ENCODE measurements around the gene NPEPPS. TPM values are rescaled to one million over a fixed set of nuclear protein-coding genes. Genes with fewer than 3 reads are reported as not detected.
"Not testable (repeated sequence)": the region's sequence is repeated elsewhere in the genome, so short reads cannot be mapped to it uniquely, and the experiment has no call there.

The NPEPPS gene
- polyA plus RNA-seq, 2 donors, result 110 to 115 TPM

DNA sequence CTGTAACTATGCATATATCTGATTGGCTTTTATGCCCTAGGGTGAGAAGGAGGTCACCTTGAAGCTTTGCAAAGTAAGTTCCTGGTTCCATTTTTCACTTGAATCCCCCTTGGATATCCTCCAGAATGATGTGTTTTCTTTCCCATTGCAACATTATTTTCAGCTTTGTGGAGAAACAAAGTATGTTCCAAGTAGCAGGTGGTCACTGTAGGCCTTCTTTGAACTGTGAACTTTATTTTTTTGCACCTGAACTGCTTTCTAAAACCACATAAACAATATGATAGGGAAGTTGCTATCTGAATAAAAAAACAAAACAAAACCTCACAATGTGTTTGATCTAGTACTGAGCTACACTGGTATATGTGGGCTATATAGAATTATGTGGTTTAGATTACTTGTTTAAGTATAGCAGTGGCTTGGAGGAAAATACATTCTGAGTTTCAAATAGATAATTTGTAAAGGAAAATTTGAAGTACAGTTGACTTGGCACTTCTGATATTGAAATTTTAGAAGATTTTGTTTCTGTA lies 29.7 kb downstream of the NPEPPS start:
- H3K36me3 ChIP-seq (ENCODE audit: control insufficient read depth in 2 of 2, insufficient read depth in 2 of 2, low read length in 1 of 2), result not testable (repeated sequence)

DNA sequence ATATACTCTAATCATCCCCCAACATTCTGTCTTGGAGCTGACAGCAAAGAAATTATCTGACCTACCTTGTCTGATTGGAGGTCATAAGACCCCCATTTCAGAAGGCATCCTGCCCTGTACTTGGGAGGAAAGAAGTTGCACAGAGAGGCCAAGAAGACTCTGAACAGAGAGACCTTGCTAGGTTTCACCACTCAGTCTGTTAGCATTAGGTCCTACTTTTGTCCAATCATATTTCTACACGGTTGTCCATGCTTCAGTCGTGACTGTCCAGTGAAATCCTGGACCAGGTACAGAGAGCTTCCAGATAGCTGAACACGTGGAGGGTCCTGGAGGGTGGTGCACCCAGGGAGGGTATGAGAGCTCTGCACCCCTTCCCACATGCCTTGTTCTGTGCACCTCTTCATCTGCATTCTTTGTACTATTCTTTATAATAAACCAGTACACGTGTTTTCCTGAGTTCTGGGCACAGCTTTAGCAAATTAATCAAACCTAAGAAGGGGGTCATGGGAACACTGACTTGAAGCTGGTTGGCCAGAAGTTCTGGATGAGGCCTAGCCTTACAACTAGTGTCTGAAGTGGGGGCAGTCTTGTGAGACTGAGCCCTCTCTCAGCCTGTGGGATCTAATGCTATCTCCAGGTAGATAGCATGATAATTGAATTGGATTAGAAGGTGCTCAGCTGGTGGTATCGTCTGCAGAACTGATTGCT lies 30.9 kb downstream of the NPEPPS start:
- not testable (repeated sequence) for H3K9me3 ChIP-seq (ENCODE audit: control insufficient read depth in 2 of 2, insufficient read depth in 1 of 2, low read depth in 1 of 2, low read length in 1 of 2); H3K4me1 ChIP-seq (ENCODE audit: control insufficient read depth in 2 of 2, insufficient read depth in 2 of 2, low read length in 1 of 2); H3K27me3 ChIP-seq (ENCODE audit: control insufficient read depth in 1 of 2, insufficient read depth in 2 of 2, low read length in 2 of 2); H3K27ac ChIP-seq (ENCODE audit: low read depth in 2 of 2, low read length in 1 of 2); H3K36me3 ChIP-seq (ENCODE audit: control insufficient read depth in 2 of 2, insufficient read depth in 2 of 2, low read length in 1 of 2); H3K4me3 ChIP-seq (ENCODE audit: low read depth in 1 of 2, low read length in 2 of 2)
- 64 to 67% methylated on average over 5 of the region's 5 CpGs for WGBS, 2 donors

More for the DNA sequence above, 29.7 kb downstream of the NPEPPS start:
- H3K27me3 ChIP-seq (ENCODE audit: control insufficient read depth in 1 of 2, insufficient read depth in 2 of 2, low read length in 2 of 2); H3K27ac ChIP-seq (ENCODE audit: low read depth in 2 of 2, low read length in 1 of 2); H3K4me1 ChIP-seq (ENCODE audit: control insufficient read depth in 2 of 2, insufficient read depth in 2 of 2, low read length in 1 of 2); H3K4me3 ChIP-seq (ENCODE audit: low read depth in 1 of 2, low read length in 2 of 2); H3K9me3 ChIP-seq (ENCODE audit: control insufficient read depth in 2 of 2, insufficient read depth in 1 of 2, low read depth in 1 of 2, low read length in 1 of 2): not testable (repeated sequence)

- H3K9me3 ChIP-seq (ENCODE audit: control insufficient read depth in 2 of 2, insufficient read depth in 1 of 2, low read depth in 1 of 2, low read length in 1 of 2); H3K36me3 ChIP-seq (ENCODE audit: control insufficient read depth in 2 of 2, insufficient read depth in 2 of 2, low read length in 1 of 2); H3K27ac ChIP-seq (ENCODE audit: low read depth in 2 of 2, low read length in 1 of 2); H3K27me3 ChIP-seq (ENCODE audit: control insufficient read depth in 1 of 2, insufficient read depth in 2 of 2, low read length in 2 of 2); H3K4me3 ChIP-seq (ENCODE audit: low read depth in 1 of 2, low read length in 2 of 2); H3K4me1 ChIP-seq (ENCODE audit: control insufficient read depth in 2 of 2, insufficient read depth in 2 of 2, low read length in 1 of 2): not testable (repeated sequence)
Observed at GRCh38 chr17:47562406-47562705, 31.4 kb downstream of the NPEPPS start.

DNA sequence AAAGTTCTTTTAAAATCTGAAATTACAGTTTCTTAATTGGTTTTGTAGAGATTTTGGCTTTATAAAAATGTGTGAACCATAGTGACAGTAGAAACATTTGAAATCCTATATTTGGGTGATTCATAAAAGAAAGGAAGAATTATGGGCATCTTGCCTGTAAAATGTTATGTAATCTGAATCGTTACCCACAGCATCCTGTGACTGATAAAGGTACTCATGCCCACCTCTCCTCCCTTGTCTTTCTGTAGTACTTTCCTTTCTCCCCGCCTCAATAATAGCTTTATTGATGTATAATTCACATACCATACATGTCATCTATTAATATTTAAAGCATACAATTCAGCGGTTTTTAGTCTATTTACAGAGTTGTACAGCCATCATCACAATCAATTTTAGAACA lies 36.4 kb downstream of the NPEPPS start:
- 42 to 52% methylated on average over 2 to 3 of the region's 3 CpGs for WGBS, 2 donors
- not testable (repeated sequence) for H3K4me1 ChIP-seq (ENCODE audit: control insufficient read depth in 2 of 2, insufficient read depth in 2 of 2, low read length in 1 of 2); H3K36me3 ChIP-seq (ENCODE audit: control insufficient read depth in 2 of 2, insufficient read depth in 2 of 2, low read length in 1 of 2); H3K4me3 ChIP-seq (ENCODE audit: low read depth in 1 of 2, low read length in 2 of 2); H3K27ac ChIP-seq (ENCODE audit: low read depth in 2 of 2, low read length in 1 of 2); H3K9me3 ChIP-seq (ENCODE audit: control insufficient read depth in 2 of 2, insufficient read depth in 1 of 2, low read depth in 1 of 2, low read length in 1 of 2); H3K27me3 ChIP-seq (ENCODE audit: control insufficient read depth in 1 of 2, insufficient read depth in 2 of 2, low read length in 2 of 2)

DNA sequence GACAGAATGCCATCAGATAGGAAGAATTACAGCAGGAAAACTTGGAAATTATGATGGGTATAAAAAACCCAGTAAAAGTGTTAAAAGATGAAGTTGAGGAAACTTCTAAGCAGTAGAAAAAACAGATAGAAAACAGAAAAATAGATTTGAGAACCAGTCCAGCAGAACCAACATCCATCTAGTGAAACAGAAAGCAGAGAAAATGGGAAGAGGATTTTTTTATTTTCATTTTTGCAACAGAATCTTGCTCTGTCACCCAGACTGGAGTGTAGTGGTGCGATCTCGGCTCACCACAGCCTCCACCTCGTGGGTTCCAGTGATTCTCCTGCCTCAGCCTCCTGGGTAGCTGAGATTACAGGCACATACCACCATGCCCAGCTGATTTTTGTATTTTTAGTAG lies 41.7 kb downstream of the NPEPPS start:
- not testable (repeated sequence) for H3K36me3 ChIP-seq (ENCODE audit: control insufficient read depth in 2 of 2, insufficient read depth in 2 of 2, low read length in 1 of 2); H3K27me3 ChIP-seq (ENCODE audit: control insufficient read depth in 1 of 2, insufficient read depth in 2 of 2, low read length in 2 of 2); H3K27ac ChIP-seq (ENCODE audit: low read depth in 2 of 2, low read length in 1 of 2); H3K4me1 ChIP-seq (ENCODE audit: control insufficient read depth in 2 of 2, insufficient read depth in 2 of 2, low read length in 1 of 2); H3K4me3 ChIP-seq (ENCODE audit: low read depth in 1 of 2, low read length in 2 of 2); H3K9me3 ChIP-seq (ENCODE audit: control insufficient read depth in 2 of 2, insufficient read depth in 1 of 2, low read depth in 1 of 2, low read length in 1 of 2)
- 82 to 91% methylated on average over 3 of the region's 3 CpGs for WGBS, 2 donors

- H3K9me3 ChIP-seq (ENCODE audit: control insufficient read depth in 2 of 2, insufficient read depth in 1 of 2, low read depth in 1 of 2, low read length in 1 of 2); H3K27me3 ChIP-seq (ENCODE audit: control insufficient read depth in 1 of 2, insufficient read depth in 2 of 2, low read length in 2 of 2); H3K27ac ChIP-seq (ENCODE audit: low read depth in 2 of 2, low read length in 1 of 2); H3K4me3 ChIP-seq (ENCODE audit: low read depth in 1 of 2, low read length in 2 of 2); H3K4me1 ChIP-seq (ENCODE audit: control insufficient read depth in 2 of 2, insufficient read depth in 2 of 2, low read length in 1 of 2); H3K36me3 ChIP-seq (ENCODE audit: control insufficient read depth in 2 of 2, insufficient read depth in 2 of 2, low read length in 1 of 2): not testable (repeated sequence)
- WGBS, 2 donors, result no CpG with 5 or more reads among the region's 1 CpG
Observed at GRCh38 chr17:47582416-47582815, 51.5 kb downstream of the NPEPPS start.

DNA sequence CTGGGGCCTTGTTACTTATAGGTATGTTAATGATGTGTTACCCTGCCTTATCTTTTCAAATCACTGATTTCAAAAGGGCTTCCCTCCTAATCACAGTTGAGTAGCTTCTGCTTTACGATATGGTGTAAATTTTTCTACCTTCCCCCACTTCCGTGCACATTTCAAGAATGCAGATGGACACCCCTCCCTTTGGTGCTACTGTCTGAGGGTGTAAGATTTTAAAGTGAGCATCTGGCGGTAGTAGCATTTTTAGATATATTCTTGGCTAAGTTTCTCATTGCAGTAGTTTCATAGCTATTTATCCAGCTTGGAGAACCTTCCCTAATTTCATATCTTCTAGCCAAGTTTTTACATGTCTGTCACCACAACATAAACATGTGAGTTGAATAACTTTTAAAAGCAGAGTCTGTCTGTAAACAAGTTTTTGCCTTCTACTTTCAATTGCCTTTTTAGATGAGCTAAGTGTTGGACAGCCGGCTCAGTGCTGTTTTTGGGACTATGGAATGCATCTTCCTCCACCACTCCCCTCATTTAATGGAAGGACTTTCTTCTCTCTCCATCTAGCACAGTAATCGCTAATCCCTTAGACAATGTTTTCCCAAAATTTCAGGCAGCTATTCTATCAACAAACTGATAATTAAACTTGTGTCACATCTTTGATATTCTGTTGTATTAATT lies 55.6 kb downstream of the NPEPPS start:
- H3K27ac ChIP-seq (ENCODE audit: low read depth in 2 of 2, low read length in 1 of 2); H3K27me3 ChIP-seq (ENCODE audit: control insufficient read depth in 1 of 2, insufficient read depth in 2 of 2, low read length in 2 of 2); H3K9me3 ChIP-seq (ENCODE audit: control insufficient read depth in 2 of 2, insufficient read depth in 1 of 2, low read depth in 1 of 2, low read length in 1 of 2); H3K4me3 ChIP-seq (ENCODE audit: low read depth in 1 of 2, low read length in 2 of 2); H3K36me3 ChIP-seq (ENCODE audit: control insufficient read depth in 2 of 2, insufficient read depth in 2 of 2, low read length in 1 of 2); H3K4me1 ChIP-seq (ENCODE audit: control insufficient read depth in 2 of 2, insufficient read depth in 2 of 2, low read length in 1 of 2): not testable (repeated sequence)
- 68 to 74% methylated on average over 4 of the region's 5 CpGs for WGBS, 2 donors

DNA sequence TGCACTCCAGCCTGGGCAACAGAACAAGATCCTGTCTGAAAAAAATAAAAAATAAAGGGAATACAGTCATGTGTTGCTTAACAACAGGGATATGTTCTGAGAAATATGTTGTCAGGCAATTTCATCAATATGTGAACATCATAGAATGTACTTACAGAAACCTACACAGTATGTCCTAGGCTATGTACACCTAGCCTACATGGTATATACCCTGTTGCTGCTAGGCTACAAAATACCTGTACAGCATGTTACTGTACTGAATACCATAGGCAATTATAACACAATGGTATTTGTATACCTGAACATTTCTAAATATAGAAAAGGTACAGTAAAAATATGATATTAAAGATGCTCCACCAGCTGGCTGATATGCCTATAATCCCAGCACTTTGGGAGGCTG lies 62.6 kb downstream of the NPEPPS start:
- not testable (repeated sequence) for H3K4me3 ChIP-seq (ENCODE audit: low read depth in 1 of 2, low read length in 2 of 2); H3K4me1 ChIP-seq (ENCODE audit: control insufficient read depth in 2 of 2, insufficient read depth in 2 of 2, low read length in 1 of 2); H3K9me3 ChIP-seq (ENCODE audit: control insufficient read depth in 2 of 2, insufficient read depth in 1 of 2, low read depth in 1 of 2, low read length in 1 of 2); H3K27ac ChIP-seq (ENCODE audit: low read depth in 2 of 2, low read length in 1 of 2); H3K27me3 ChIP-seq (ENCODE audit: control insufficient read depth in 1 of 2, insufficient read depth in 2 of 2, low read length in 2 of 2)
- H3K36me3 ChIP-seq (ENCODE audit: control insufficient read depth in 2 of 2, insufficient read depth in 2 of 2, low read length in 1 of 2), result peaks cover 0 to 11% of the 10 kb centered on the region in 2 donors

GRCh38 chr17:47603830-47604597 lies 73.1 kb downstream of the NPEPPS start:
- 51 to 52% methylated on average over 4 of the region's 4 CpGs for WGBS, 2 donors
- H3K27ac ChIP-seq (ENCODE audit: low read depth in 2 of 2, low read length in 1 of 2), result no peak overlapping the region
- H3K9me3 ChIP-seq (ENCODE audit: control insufficient read depth in 2 of 2, insufficient read depth in 1 of 2, low read depth in 1 of 2, low read length in 1 of 2), result no peaks in the 10 kb centered on the region
- H3K36me3 ChIP-seq (ENCODE audit: control insufficient read depth in 2 of 2, insufficient read depth in 2 of 2, low read length in 1 of 2), result peaks cover 8 to 18% of the 10 kb centered on the region in 2 donors
- H3K4me1 ChIP-seq (ENCODE audit: control insufficient read depth in 2 of 2, insufficient read depth in 2 of 2, low read length in 1 of 2), result no peaks in the 10 kb centered on the region
- H3K27me3 ChIP-seq (ENCODE audit: control insufficient read depth in 1 of 2, insufficient read depth in 2 of 2, low read length in 2 of 2), result no peaks in the 10 kb centered on the region
- no peak overlapping the region for H3K4me3 ChIP-seq (ENCODE audit: low read depth in 1 of 2, low read length in 2 of 2)

- 64 to 73% methylated on average over 1 of the region's 1 CpG for WGBS, 2 donors
- Histone ChIP-seq H3K9me3 (ENCODE audit: control insufficient read depth in 2 of 2, insufficient read depth in 1 of 2, low read depth in 1 of 2, low read length in 1 of 2) (no peaks in the 10 kb centered on the region), H3K36me3 (ENCODE audit: control insufficient read depth in 2 of 2, insufficient read depth in 2 of 2, low read length in 1 of 2) (peaks cover 8 to 18% of the 10 kb centered on the region in 2 donors), H3K27ac (ENCODE audit: low read depth in 2 of 2, low read length in 1 of 2) (no peak overlapping the region), H3K4me3 (ENCODE audit: low read depth in 1 of 2, low read length in 2 of 2) (no peak overlapping the region), H3K4me1 (ENCODE audit: control insufficient read depth in 2 of 2, insufficient read depth in 2 of 2, low read length in 1 of 2) (no peaks in the 10 kb centered on the region), H3K27me3 (ENCODE audit: control insufficient read depth in 1 of 2, insufficient read depth in 2 of 2, low read length in 2 of 2) (no peaks in the 10 kb centered on the region)
Observed at GRCh38 chr17:47604598-47604927, 73.7 kb downstream of the NPEPPS start.
